ENCODE data around the gene IGFBP5.

DNA sequence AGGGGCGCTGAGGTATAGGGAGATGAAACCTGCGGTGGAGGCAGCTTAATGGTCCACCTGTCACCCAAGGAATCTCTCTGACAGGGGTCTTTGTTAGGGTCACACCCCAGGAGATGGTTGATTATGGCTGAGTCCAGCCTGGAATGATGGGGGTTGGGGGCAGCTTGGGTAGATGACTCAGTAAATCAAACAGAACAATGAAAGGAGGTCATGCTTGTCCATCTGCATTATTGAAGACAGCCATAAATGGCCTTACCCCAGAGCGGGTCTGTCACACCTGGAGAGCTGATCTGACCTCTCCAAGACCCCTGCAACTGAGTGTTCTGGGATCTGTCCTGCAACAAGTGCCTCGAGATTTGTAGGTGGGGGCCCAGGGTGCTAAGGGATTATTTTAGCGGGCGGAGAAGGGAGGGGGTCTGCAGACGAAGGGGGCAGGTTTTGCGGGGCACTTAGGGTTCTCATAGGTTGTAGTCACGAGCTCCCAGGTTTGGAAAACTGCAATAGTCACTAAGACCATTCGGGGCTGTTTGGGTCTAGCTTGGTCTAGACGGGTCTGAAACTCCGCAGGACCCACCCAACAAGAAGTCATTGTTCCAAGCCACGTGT lies 62.9 kb downstream of the IGFBP5 start:
- TF ChIP-seq, protein P1, sequence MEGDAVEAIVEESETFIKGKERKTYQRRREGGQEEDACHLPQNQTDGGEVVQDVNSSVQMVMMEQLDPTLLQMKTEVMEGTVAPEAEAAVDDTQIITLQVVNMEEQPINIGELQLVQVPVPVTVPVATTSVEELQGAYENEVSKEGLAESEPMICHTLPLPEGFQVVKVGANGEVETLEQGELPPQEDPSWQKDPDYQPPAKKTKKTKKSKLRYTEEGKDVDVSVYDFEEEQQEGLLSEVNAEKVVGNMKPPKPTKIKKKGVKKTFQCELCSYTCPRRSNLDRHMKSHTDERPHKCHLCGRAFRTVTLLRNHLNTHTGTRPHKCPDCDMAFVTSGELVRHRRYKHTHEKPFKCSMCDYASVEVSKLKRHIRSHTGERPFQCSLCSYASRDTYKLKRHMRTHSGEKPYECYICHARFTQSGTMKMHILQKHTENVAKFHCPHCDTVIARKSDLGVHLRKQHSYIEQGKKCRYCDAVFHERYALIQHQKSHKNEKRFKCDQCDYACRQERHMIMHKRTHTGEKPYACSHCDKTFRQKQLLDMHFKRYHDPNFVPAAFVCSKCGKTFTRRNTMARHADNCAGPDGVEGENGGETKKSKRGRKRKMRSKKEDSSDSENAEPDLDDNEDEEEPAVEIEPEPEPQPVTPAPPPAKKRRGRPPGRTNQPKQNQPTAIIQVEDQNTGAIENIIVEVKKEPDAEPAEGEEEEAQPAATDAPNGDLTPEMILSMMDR (conservative IDR thresholded peaks at IDR 0.05; ENCODE audit: low read depth, low read length) = no peak
- no peak for TF ChIP-seq EZH2 (IDR thresholded peaks at IDR 0.05; ENCODE audit: low read length, unreplicated experiment)
- TF ChIP-seq EZH2phosphoT487 (IDR thresholded peaks at IDR 0.05; ENCODE audit: borderline replicate concordance, low read length) = no peak

All from PC-3 (cell line).